Stimulated activated CD8-positive, alpha-beta memory T cell treated with anti-CD3 and anti-CD28 coated beads, Interleukin-7, amount 100 ng/mL, for 4 hours (primary cell): Measurements from ENCODE around the gene DNAJB7.
"Not testable (repeated sequence)": the region's sequence is repeated elsewhere in the genome, so short reads cannot be mapped to it uniquely, and the experiment has no call there.

Experiments
- DNase-seq, 2 donors: peaks; one replicate each; pipeline ENCODE4 v3.0.0-alpha.2; 2020; ENCODE audit warnings: low read depth in 2 of 2

DNAJB7 gene

DNA sequence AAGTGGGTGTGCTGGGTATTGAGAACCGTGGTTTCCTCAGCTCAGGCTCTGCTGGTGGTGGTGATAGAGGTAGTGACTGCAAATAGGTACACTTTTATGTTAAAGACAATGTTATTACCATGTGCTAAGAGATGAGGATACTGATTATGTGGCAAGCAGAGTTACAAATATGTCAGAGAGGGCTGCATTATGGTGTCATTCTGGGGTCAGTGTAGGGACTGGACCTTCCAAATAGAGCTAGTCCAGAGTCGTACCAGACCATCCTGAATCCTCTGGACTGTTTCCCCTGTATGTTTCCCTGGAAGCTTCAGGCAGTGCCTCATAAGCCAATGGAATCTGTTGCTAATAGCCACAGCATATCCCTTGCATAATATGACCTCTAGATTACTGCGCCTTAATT lies at the start of gene DNAJB7:
TSS of gene DNAJB7 (minus strand) at position 101 of the 400 bp plus-strand sequence. CDS start 119 bp downstream, outside the sequence.
- DNase-seq = no peak

DNA sequence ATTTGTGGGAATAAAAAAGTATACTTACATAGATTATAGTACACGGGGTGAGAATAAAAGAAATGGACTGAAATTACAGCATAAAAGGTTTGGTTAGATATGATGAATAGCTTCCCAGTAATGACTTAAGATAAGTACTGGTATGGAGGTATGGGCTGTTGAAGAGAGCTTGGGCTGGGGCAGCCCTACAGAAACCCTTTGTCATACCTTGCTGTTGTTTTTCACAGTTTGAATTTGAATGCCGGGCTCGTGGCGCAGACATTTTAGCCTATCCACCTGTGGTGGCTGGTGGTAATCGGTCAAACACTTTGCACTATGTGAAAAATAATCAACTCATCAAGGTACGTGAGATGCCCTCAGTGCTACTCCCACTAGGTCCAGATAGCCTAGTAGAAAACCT lies 47.0 kb upstream of the DNAJB7 start:
- DNase-seq = no peak

DNA sequence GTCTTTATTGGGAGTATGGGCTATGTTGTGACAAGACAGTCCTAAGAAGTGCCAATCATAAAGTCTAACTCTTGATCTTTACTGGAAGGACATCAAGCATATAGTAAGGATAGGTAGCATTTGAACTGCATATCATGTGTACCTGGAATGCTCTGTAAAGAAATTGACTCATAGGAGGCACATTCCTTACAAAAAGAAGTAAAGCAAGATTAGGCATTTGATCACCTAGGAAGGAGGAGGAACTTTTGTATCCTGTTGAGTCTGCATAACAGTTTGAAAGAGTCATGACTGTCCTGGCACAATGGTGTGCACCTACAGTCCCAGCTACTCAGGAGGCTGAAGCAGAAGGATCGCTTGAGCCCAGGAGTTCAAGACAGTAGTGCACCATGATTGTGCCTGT lies 42.2 kb upstream of the DNAJB7 start:
- DNase-seq = no peak

DNA sequence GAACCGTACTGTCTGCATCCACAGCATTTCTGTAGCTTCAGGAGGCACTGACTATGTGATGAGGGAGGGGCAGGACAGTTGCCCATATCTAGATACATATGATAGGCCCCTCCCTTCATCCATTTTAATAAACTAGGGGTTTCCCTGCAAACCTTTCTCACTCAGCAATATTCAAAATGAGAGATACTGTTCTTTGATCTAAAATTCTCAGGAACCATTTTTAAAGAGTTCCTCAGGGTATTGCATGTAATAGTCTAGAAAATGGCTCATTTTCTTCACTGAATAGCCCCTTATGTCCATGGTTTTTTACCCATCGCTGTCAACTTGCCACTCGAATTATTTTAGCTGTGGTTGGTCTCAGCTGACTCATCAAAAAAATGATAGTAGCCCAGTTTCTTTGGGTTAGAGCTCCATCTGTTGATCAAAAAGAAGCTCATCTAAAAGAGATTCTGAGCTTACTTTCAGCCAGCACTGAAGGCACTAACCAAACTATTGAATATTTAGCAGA lies 37.0 kb upstream of the DNAJB7 start:
- no peak for DNase-seq

DNA sequence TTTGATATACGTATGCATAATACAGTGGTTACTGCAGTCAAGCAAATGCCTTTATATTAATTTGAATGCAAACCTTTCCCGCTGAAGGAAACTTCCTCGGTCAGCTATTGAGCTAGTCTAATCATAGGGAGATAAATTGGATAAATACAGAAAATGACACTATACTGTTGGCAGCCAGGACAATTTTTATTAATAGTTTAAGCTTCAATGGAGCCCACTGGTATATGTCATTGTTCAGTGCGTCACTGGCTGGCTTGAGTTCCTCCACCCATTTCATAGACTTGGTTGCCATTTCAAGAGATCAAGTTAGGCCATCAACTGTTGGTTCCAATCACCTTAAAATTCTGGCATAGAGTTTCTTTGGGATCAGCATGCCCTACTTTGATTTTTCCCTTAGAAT lies 32.5 kb upstream of the DNAJB7 start:
- no peak for DNase-seq

DNA sequence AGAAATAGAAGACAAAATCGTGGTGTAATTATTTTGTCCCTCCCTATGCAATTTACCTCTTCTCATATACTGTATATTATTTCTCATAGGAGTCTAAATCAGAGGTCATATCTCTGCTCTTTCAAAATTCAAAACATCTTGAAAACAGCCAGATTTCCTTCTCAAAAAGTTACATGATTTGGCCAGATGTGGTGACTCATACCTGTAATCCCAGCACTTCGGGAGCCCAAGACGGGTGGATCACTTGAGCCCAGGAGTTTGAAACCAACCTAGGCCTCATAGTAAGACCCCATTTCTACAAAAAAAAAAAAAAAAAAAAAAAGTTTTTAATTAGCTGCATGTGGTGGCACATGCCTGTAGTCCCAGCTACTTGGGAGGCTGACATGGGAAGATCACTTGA lies 29.0 kb upstream of the DNAJB7 start:
- DNase-seq = no peak

DNA sequence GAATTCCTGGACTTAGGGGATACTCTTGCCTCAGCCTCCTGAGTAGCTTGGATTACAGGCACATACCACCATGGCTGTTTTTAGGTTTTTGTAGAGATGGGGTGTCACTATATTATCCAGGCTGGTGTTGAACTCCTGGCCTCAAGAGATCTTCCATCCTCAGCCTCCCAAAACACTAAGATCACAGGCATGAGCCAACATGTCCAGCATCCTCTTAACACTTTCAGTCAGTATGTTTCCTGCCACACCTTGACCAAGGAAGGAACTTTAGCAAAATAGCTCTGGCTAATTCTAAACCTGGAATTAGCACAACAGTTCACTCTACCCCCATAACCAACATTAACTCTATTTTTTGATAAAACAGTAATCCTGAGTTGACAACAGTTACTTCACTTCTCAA lies 27.2 kb upstream of the DNAJB7 start:
- DNase-seq = no peak

DNA sequence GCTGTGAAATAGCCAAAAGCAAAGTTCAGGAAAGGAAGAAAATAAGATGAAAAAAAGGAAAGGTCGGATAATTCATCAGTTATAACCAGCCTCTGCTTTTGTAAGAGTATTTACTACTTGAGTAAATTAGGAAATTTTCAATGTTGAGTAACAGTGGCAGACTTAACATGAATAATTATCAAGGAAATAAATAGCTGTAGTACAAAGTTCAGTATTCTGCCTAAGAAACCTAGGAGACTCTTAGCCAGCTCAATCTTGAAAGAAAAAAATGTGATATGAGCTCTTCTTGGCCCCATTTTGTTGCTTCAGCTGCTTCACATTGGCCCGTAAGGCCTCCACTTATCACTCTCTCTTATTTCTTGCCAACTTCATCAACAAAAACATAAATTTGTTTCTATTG lies 17.0 kb upstream of the DNAJB7 start:
- no peak for DNase-seq

DNA sequence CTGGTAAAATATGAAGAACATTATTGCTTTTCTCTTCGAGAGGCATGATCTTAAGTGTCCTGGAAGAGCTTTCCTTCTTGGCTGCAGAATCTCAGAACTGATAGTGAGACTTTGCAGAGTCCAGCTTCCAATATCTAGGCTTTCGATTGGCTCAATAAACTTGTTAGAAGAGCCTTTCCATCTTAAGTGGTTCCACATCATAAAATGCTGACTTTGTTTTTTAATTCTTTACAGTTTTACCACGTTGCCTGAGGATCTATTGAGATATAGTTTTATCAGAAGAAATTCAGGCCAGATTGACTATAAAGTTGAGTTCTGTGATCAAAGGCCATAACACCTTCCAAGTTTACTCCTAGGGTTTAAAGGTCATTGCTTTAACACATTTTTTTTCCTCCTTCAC lies 15.6 kb upstream of the DNAJB7 start:
- no peak for DNase-seq

DNA sequence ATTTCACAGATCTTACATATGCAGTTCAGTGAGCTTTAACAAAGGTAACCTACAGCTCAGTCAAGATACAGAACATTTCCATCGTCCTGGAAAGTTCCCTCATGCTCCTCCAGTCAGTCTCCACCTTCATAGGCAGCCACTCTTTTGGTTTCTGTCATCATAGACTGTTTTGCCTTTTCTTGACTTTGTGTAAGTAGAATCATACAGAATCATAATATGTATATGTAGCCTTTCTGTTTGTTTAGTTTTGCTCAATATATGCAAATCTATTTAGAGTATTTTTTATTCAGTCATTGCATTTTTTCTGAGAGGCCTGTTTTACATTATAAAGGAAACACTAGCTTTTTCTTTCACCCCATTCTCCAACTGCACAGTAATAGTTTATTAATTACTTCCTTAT lies 15.0 kb upstream of the DNAJB7 start:
- no peak for DNase-seq

DNA sequence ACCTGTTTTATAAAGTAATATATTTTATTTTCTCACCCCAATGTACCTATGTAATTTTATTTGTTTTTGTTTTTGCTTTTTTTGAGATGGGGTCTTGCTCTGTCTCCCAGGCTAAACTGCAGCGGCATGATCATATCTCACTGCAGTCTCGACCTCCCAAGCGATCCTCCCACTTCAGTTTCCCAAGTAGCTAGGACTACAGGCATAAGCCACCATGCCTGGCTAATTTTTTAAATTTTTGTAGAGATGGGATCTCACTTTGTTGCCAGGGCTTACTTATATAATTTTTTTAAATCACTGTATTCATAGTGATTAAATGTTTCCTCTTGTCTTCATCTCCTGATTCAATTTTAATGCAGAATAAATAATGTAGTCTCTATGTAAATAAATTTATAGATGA lies 13.2 kb upstream of the DNAJB7 start:
- no peak for DNase-seq

DNA sequence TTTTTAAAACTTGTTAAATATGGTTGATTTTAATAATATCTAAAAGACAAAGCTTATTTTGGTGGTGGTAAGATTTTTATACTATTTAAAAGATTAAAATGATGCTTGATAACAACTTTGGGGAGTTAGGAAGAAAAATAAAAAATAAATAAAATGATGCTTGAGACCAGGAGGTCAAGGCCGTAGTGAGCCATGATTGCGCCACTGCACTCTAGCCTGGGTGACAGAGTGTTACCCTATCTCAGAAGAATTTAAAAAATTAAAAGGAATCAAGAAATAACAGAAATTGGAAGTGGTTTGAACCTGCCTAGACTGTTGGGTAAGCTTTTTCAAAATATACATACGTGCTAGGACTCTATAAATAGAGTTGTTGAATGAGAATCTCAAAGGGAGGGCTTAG lies 12.1 kb upstream of the DNAJB7 start:
- DNase-seq = no peak

DNA sequence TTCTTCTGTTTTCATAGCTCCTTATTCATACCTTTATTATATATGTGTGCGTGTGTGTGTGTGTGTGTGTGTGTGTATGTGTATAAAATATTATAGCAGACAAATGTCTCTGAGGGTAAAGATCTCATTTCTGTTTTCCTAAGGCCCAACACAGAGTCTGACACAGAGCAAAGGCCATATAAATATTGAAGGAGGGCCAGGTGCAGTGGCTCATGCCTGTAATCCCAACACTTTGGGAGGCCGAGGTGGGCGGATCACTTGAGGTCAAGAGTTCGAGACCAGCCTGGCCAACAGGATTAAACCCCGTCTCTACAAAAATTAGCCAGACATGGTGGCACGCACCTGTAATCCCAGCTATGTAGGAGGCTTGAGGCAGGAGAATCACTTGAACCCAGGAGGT lies 6.5 kb upstream of the DNAJB7 start:
- not testable (repeated sequence) for DNase-seq

DNA sequence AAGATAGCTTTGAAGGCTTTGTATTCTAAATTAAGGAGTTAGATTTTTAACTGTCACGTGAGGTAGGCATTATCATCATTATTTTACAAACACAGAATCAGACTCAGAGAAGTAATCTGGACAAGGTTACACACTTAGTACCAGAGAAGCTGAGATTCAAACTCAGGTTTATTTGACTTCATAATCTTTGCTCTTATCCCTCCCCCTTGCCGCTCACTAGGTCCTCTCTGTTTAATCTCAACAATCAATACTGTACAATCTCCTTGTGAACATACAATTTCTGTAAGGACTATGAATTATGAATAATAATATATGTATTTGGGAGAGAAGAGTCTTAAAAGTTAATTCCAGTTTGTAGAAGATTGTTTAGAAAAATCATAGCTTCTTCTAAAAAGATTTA lies 5.2 kb upstream of the DNAJB7 start:
- DNase-seq = no peak

DNA sequence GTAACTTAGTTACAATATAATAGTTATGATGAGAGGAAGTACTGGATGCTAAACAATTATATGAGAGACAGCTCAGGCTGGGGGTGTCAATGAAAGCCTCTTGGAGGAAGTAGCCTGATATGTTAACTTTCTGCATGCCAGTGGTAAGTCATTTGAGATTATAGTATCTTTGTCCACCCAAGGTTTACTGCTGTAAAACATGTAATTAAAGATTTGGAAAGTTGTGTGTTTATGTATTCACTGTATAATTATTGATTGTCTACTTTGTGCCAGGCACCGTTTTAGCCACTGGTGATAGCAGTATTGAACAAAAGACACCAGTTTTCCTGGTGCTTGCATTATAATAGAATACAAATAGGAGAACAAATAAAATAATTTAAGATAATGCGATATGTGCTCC lies 624 bp upstream of the DNAJB7 start:
- DNase-seq = no peak

DNA sequence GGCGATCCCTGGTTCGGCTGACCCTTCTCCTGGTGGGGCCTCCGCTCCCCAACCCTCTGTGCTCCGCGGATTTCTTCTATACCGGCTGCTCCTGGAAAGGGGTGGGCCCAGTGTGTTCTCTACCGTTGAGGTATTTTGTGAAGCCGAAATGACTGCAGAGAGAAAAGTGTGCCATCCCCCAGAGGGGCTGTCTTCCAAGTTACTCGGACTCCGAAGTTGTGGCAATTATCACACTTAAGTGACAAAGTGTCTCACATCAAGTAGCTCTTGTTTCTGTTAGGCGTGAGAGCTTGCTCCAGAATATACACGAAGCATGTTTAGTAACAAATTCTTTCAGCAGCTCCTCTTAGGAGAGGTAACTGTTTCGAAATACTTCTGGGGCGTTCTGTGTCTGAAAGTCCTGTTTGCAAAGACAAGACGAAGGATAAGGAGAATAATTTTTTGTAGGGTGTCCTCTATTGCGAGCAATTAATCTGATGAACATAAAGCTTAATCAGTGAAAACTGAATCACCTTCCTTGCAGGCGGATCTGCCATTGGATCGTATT lies 4.5 kb downstream of the DNAJB7 start:
- no peak for DNase-seq

DNA sequence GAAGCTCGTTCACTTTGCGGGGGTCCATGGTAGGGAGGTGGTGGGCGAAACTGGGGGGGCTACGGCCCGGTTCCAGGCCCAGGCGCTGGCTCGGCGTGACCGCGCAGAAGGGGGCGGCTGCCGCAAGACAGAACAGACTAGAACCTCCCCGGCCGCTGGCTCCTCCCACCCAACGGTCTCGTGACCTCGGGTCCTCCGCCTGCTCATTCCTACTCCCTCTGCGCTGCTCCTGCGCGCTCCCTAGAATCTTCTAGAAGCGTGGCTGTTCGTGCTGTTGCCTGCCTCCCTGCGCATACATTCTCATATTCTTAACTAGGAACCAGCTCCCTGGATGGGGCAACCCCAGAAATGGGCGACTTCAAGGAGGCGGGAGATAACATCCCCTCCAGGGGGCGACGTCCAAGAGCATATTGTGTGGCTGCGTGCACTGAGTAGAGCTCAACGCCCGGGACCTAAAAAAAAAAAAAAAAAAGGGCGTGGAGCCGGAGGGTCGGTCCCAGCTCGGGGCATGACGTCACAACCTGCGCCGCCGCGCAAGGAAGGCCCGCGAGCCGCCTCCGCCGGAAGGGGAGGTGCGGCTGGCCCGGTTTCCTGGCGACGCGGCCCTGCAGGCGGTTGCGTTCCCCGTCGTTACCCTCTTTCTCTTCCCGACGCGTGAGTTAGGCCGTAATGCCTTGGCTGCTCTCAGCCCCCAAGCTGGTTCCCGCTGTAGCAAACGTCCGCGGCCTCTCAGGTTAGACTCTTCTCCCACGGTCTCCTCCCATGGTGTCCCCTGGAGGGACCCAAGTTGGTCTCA lies 5.2 kb downstream of the DNAJB7 start, which contains the start of the genes ST13 and XPNPEP3:
TSS of gene ST13 (minus strand) at position 127 of the 796 bp plus-strand sequence. CDS start at position 28, 99 bp downstream.
TSS of gene XPNPEP3 (plus strand) at position 636 of the 796 bp plus-strand sequence. CDS start at position 670, 34 bp downstream.
- DNase-seq = peak; percentile 94 to 97

DNA sequence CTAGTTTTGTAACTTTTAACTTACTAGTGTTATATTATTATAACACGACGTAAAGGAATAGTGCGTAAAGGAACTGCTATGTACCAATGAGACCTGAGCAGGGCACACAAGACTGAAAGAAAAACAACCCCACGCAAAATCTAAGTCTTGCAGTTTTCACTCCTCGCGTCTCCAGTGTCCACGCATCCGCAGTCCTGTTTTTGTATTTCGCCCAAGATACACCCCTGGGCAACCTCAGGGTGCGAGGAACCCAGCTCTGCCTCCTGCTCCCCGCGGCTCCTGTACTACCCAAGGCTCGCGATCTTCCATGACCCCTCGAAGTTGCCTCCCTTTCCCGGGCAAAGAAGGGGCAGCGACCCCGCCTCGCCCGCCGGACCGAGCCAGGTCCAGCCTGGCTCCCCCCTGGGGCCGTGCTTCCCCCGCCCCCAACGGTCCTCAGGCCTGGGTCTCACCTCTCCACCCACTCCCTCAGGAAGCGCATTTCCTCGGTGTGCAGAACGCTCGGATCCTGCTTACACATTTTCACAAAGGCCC lies 5.9 kb downstream of the DNAJB7 start:
- no peak for DNase-seq

DNA sequence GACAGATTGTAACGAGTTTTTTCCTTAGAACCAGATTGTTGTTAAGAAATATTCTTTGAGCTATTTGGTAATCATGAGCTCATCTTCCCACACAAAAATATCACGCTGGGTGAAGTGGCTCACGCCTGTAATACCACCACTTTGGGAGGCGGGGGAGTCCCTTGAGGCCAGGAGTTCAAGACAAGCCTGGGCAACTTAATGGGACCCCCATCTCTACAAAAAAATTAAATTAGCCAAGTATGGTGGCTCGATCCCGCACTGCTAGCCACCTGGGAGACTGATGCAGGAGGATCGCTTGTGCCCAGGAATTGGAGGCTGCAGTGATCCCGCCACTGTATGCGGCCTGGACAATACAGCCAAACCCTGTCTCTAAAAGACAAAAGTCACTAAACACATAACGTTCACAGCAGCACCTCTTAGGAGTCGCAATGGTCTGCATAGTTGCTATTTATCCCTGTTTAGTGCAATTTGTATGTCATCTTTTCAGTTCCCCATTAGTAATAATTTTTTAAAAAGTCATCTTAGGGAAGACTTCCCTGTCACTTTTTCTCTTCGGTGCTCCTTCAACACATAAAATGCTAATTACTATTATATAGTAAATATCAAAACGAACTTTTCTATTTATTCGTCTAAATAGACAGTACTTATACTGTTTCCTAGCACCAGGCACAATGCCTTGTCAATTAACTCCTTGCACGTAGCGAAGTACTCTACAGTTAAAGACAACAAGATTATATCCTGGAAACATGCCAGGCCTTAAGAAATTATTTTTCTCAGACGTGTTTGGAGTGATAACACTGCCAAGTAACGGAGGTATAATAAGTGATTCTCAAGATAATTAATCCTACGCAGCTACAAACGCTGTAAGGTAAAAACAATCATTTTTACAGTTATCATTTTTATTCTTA lies 6.6 kb downstream of the DNAJB7 start:
- DNase-seq = no peak

DNA sequence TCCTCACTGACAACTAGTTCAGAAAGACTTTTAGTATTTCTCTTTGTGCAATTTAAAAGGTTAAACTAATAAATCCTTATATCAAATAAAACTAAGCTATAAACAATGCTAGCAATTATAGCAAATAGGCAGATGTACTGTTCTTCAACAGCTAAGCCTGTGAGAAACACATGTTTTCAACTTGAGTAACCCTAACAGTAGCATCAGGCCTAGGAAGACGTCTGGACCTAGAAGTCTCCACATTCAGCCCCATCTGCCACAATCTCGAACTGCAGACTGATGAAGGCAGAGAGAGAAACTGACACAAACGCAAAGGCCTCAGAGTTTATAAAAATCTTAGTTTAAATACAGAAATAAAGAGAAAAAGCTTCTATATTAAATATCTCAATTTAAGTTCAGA lies 8.0 kb downstream of the DNAJB7 start:
- no peak for DNase-seq

DNA sequence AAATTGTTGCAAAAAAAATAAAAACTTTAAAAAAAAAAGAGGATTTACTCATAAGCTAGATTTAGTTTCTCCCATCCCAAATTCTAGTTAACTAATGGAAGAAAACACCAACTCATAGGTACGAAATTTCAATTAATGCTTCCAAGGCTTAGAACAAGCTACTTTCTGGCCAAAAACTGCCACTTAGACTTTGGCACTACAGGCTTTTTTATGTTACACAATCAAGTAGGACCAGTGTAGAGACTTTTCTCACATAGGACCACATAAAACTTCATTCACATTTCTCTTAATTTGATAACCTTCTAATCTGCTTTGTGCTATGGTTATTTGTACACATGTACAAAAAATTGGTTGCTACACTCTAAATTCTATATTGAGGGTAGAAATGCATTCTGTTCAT lies 8.6 kb downstream of the DNAJB7 start:
- DNase-seq = no peak

DNA sequence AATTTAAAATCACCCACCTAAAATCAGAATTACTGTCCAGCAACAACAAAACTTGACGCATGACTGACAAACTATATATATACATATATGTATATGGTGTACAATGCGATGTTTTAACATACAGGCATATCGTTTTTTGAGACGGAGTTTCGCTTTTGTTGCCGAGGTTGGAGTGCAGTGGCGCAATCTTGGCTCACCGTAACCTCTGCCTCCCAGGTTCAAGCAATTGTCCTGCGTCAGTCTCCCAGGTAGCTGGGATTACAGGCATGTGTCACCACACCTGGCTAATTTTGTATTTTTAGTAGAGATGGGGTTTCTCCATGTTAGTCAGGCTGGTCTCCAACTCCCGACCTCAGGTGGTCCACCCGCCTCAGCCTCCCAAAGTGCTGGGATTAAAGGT lies 16.1 kb downstream of the DNAJB7 start:
- DNase-seq = not testable (repeated sequence)
